Measurements from ENCODE around the gene ANO10. TPM values are rescaled to one million over a fixed set of nuclear protein-coding genes. Genes with fewer than 3 reads are reported as not detected.

Gene ANO10
- total RNA-seq, 2 experiments from 2014 or later, result 6.3 to 8.9 TPM

- ATAC-seq (no peak), DNase-seq (no peak)
- Mint-ChIP-seq H3K4me3 (no peak overlapping the region), H3K27me3 (no peaks in the 10 kb centered on the region), H3K36me3 (ENCODE audit: low read depth) (peaks cover 2% of the 10 kb centered on the region), H3K4me1 (ENCODE audit: low read depth) (peaks cover 3% of the 10 kb centered on the region), H3K27ac (no peak overlapping the region), H3K9me3 (no peaks in the 10 kb centered on the region)
- intact Hi-C loops (cut with micrococcal nuclease), result no loop called here
- CTCF ChIA-PET, result interaction anchor here (1.2 to 1.7 kb wide), 2 partner anchors 9 to 11 kb away, joined by 3 to 5 read pairs; no protein-coding TSS in a partner anchor
- POLR2A ChIA-PET, result no interaction called here
- TF ChIP-seq, protein P1, sequence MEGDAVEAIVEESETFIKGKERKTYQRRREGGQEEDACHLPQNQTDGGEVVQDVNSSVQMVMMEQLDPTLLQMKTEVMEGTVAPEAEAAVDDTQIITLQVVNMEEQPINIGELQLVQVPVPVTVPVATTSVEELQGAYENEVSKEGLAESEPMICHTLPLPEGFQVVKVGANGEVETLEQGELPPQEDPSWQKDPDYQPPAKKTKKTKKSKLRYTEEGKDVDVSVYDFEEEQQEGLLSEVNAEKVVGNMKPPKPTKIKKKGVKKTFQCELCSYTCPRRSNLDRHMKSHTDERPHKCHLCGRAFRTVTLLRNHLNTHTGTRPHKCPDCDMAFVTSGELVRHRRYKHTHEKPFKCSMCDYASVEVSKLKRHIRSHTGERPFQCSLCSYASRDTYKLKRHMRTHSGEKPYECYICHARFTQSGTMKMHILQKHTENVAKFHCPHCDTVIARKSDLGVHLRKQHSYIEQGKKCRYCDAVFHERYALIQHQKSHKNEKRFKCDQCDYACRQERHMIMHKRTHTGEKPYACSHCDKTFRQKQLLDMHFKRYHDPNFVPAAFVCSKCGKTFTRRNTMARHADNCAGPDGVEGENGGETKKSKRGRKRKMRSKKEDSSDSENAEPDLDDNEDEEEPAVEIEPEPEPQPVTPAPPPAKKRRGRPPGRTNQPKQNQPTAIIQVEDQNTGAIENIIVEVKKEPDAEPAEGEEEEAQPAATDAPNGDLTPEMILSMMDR (IDR thresholded peaks at IDR 0.05), result no peak
These were observed 87.1 kb downstream of the ANO10 start for GRCh38 chr3:43534675-43535074.

- H3K36me3 Mint-ChIP-seq (ENCODE audit: low read depth), result peaks cover 2% of the 10 kb centered on the region
- H3K27me3 Mint-ChIP-seq, result no peaks in the 10 kb centered on the region
- no peak overlapping the region for H3K4me3 Mint-ChIP-seq
- CTCF ChIA-PET, result no interaction called here
- peaks cover 3% of the 10 kb centered on the region for H3K9me3 Mint-ChIP-seq
- DNase-seq (no peak), ATAC-seq (no peak)
- H3K4me1 Mint-ChIP-seq (ENCODE audit: low read depth), result peaks cover 3% of the 10 kb centered on the region
- TF ChIP-seq, protein P1 (IDR thresholded peaks at IDR 0.05), result no peak
- intact Hi-C loops (cut with micrococcal nuclease), result no loop called here
- no peak overlapping the region for H3K27ac Mint-ChIP-seq
- POLR2A ChIA-PET, result no interaction called here
These were observed 88.8 kb downstream of the ANO10 start for GRCh38 chr3:43533009-43533408.

GRCh38 chr3:43531835-43532234, 90.0 kb downstream of the ANO10 start:
- Mint-ChIP-seq H3K4me1 (ENCODE audit: low read depth) (peaks cover 3% of the 10 kb centered on the region), H3K9me3 (peaks cover 7% of the 10 kb centered on the region), H3K27me3 (no peaks in the 10 kb centered on the region), H3K36me3 (ENCODE audit: low read depth) (peaks cover 7% of the 10 kb centered on the region), H3K4me3 (no peak overlapping the region), H3K27ac (no peak overlapping the region)
- ChIA-PET CTCF (no interaction called here), POLR2A (no interaction called here)
- DNase-seq (peak; percentile 7), ATAC-seq (peak; percentile 51)
- intact Hi-C loops (cut with micrococcal nuclease), result no loop called here
- TF ChIP-seq, protein P1 (IDR thresholded peaks at IDR 0.05), result no peak

GRCh38 chr3:43528498-43529099, 93.2 kb downstream of the ANO10 start:
- ATAC-seq (no peak), DNase-seq (no peak)
- CTCF ChIA-PET, result no interaction called here
- POLR2A ChIA-PET, result no interaction called here
- no peak overlapping the region for H3K4me3 Mint-ChIP-seq
- intact Hi-C loops (cut with micrococcal nuclease), result no loop called here
- H3K27ac Mint-ChIP-seq, result no peak overlapping the region
- H3K9me3 Mint-ChIP-seq, result peaks cover 7% of the 10 kb centered on the region
- H3K4me1 Mint-ChIP-seq (ENCODE audit: low read depth), result peaks cover 5% of the 10 kb centered on the region
- TF ChIP-seq, protein P1 (IDR thresholded peaks at IDR 0.05), result no peak
- H3K36me3 Mint-ChIP-seq (ENCODE audit: low read depth), result peaks cover 5% of the 10 kb centered on the region
- no peaks in the 10 kb centered on the region for H3K27me3 Mint-ChIP-seq

DNA sequence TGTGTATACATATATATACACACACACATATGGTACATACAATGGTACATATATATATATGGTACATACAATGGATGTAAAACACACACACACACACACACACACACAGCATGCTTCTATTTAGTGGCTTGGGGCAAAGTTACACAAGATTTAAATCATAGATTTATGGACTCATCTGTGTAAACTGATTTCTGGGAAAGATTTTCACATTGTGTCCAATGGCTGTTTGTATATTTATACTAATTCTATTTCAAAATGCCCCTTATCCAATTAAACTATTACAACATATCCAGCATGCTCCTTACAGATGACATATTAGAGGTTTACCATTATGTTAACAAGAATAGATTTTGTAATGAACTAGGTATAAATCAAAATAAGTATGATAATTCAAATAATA, 94.9 kb downstream of the ANO10 start:
- no peak for DNase-seq
- TF ChIP-seq, protein P1 (IDR thresholded peaks at IDR 0.05), result no peak

More for the DNA sequence above, 94.9 kb downstream of the ANO10 start:
- peaks cover 5% of the 10 kb centered on the region for H3K36me3 Mint-ChIP-seq (ENCODE audit: low read depth)
- no peaks in the 10 kb centered on the region for H3K27me3 Mint-ChIP-seq
- peaks cover 7% of the 10 kb centered on the region for H3K9me3 Mint-ChIP-seq
- ChIA-PET POLR2A (no interaction called here), CTCF (no interaction called here)
- intact Hi-C loops (cut with micrococcal nuclease), result no loop called here
- no peak for ATAC-seq
- H3K4me1 Mint-ChIP-seq (ENCODE audit: low read depth), result peaks cover 5% of the 10 kb centered on the region
- no peak overlapping the region for H3K27ac Mint-ChIP-seq
- no peak overlapping the region for H3K4me3 Mint-ChIP-seq

All from activated CD8-positive, alpha-beta T cell treated with anti-CD3 and anti-CD28 coated beads for 36 hours (primary cell).